Fibroblast of the conjunctiva (primary cell): ENCODE measurements around the gene ERF.

ENCODE experiments used
- DNase-seq: peaks from one replicate; pipeline ENCODE4 v3.0.0-alpha.2; 2010; ENCODE audit warnings: low read depth

ERF gene

GRCh38 chr19:42287017-42287826 is 32.3 kb upstream of the ERF start:
- DNase-seq, result no peak

DNA sequence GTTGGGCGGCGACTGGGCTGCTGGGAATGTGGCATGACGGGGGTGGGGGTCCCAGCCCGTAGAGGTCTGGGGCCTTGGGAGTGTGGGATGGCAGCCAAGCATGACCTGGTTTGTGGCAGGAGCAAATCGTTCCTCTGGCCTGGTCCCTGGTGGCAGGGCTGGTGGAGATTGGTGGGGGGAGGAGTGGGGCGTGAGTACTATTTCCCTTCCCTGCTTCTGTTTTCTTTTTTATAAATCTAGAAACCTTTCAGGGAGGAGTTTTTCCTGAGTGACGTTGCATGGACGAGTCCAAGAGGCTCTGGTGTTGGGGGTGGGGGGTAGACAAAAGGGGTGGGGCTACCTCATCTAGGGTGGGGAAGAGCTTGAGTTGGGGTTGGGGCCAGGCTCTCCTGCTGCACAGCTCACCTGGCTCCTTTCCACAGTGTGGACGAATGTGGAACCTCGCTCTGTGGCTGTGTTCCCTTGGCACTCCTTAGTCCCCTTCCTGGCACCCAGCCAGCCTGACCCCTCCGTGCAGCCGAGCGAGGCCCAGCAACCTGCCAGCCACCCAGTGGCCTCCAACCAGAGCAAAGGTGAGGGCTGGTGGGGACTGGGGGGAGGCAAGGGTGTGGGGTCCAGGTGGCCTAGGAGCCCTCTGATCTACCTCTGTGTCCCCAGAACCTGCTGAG is 31.6 kb upstream of the ERF start:
- no peak for DNase-seq

DNA sequence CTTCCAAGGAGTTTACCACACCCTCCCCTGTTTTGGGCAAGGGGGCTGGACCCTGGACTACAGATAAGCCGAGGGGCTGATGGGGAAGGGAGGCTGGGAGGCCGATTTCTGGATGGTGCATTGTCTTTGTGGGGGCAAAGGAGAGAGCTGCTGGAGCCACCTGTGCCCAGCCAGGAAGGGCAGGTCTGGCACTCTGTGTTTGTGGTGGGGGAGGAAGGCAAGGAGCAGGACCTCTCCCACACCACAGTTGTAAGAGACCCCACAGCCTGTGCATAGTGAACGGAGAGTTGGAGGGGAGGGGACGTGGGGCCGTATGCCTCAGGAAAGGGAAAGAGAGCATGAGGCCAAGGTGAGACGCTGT is 31.0 kb upstream of the ERF start:
- DNase-seq, result no peak

DNA sequence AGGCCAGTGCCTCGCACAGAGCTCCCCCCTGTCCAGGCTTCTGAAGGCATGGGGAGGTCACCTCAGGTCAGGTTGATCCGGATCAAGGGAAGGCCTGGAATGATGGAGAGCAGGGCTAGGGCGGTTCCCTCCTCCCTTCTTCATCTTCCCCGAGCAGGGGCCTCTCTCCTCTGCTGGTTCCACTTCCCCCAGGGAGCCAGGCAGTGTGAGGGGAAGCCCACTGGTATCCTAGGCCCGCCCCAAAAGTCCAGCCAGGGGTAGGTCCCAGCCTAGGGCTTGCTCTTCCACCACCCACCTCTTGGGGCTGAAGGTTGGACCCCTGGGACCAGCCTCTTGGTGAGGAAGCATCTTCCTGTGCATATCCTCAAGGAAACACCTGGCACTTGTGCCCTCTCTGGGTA is 30.6 kb upstream of the ERF start:
- no peak for DNase-seq

- no peak for DNase-seq
Measured at GRCh38 chr19:42284591-42285341, 29.8 kb upstream of the ERF start.

DNA sequence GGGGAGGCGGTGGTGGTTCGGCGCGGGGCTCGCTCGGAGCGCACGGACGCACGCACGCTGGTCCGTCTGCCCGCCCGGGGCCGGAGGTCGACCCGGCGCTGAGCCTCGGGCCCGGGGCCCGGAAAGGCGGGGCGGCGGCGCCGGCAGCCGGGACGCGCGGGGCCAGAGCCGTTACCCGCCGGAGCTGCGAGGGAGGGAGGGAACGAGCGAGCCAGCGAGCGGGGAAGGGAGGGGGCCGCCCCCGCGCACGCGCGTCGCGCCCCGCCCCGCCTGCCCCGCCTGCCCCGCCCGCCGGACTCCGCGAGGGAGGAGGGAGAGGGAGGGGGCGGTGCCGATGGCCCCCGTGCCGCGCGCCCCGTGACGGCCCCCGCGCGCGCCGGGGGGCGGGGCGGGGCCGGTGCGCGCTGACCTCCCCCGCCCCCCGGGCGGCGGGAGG is 29.2 kb upstream of the ERF start:
- no peak for DNase-seq

GRCh38 chr19:42283188-42284065 is 28.5 kb upstream of the ERF start:
- peak; percentile 81 for DNase-seq

- DNase-seq, result no peak
Measured at GRCh38 chr19:42282819-42283187, 27.9 kb upstream of the ERF start.

GRCh38 chr19:42281827-42282762 is 27.2 kb upstream of the ERF start:
- DNase-seq, result no peak

DNA sequence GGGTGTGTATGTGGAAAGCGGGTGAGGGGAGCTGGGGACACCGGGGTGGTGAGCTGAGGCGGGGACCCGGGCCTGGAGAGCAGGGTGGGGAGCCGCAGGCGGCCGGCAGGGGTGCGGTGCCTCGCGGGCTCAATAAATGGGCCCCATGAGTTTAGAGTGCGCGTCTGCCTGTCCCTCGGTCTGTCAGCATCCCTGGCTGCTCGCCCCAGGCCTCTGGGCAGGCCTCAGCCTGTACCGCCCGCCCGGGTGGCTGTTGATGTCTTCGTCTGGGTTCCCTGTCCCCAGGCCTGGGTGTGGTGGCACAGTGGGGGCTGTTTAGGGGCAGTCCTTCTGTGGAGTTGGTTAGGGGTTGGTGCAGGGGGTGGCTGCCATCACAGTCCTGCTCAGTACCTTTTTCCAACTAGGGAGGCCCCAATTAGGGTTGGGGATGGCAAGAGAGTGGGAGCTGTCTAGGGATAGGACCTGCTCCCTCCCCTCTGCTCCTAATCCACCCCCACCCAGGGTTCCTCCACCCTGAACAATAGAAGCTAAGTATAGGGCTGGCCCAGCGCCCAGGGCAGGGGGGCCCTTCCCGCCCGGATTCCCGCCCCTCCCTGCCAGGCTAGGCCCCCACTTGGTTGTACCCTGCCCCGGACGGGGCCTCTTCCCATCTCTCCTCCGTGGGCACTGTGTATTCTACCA is 26.4 kb upstream of the ERF start:
- no peak for DNase-seq

DNA sequence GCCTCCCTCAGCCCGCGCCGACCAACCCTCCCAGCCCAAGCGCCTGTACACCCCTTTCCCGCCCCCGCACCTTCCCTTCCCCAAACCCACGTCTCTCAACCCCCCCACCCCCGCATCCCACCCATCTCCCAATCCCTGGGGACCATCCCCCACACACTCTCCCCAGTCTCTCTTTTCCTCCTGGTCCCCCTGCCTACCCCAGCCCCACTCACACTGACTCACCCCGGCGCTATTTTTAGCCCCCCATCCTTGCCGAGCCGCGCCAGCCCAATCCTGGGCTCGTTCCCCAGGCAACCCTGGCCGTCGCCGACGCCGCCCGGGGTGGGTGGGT is 25.9 kb upstream of the ERF start:
- DNase-seq, result no peak

- DNase-seq, result peak; percentile 82
Measured at GRCh38 chr19:42279902-42280814, 25.2 kb upstream of the ERF start.

DNA sequence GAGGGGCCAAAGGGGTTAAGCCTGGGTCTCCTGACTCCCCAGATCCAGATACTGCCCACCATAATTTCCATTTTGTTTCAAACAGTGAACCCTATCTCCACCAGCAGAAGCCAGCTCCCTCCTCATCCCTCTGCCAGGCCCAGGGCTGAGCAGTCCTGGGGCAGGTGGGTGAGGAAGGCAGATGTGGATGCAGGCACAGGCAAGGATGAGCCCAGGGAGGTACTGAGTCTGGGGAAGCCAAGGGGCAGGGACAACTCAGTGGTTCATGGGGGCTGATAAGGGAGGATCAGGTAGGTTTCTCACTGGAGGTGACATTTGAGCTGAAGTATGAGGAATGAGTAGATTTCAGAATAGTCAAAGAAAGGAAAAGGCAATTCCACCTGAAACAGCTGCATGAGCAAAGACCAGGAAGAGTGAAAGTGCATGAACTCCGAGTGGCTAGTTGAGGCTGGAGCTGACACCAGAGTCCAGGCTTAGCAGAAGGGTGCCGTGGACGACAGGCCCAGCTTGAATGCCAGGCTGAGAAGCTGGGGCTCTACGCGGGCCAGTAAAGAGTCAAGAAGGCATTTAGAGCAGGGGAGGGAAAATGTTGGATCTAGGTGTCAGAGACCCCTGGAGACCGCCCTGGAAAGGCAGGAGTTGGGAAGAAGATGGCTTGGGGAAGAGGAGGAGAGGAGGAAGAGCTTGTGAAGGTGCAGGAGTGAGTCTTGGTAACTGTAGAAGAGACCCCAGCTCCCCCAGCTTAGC is 24.4 kb upstream of the ERF start:
- DNase-seq, result no peak

- DNase-seq, result no peak
Measured at GRCh38 chr19:42278452-42279154, 23.7 kb upstream of the ERF start.

- DNase-seq, result no peak
Measured at GRCh38 chr19:42277821-42278451, 23.0 kb upstream of the ERF start.

GRCh38 chr19:42276821-42277220 is 21.9 kb upstream of the ERF start:
- no peak for DNase-seq

DNA sequence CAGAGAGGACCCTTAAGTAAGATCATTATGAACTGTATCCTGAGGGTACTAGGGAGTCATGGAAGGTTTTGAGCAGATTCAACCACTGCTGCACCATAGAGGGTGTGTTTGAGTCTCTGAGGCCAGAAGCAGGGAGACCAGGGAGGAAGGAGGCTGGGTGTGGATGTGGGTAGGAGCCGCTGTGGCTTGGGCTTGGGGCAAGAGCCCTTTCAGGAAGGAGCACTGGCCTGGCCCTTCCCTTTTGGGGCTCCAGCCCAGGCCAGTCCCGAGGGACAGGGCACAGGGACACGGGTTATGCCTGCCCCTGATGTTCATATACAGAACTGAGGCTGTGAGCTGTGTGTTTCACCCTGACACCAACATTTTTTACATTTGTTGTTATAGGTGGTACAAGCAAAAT is 21.4 kb upstream of the ERF start:
- no peak for DNase-seq

DNA sequence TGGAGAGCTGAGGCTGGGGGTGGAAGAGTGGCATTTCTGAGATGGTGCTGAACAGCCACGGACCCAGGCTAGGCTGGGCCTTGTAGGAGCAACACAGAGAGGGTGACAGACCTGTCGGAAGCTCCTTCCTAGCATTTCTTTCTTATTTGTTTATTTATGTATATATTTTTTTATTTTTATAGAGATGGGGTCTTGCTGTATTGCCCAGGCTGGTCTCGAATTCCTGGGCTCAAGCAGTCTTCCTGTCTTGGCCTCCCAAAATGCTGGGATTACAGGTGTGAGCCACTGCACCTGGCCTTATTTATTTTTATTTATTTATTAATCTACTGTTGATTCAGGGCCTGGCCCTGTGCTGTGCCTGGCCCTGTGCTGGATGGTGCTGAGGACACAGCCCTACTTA is 20.6 kb upstream of the ERF start:
- DNase-seq, result no peak
